H54 (cell line): Measurements from ENCODE around the gene MYLK.
A peak's percentile ranks its signal among the peaks of the same experiment; 100 is the strongest.

Experiments
- DNase-seq: peaks from one replicate; pipeline ENCODE4 v3.0.0; 2011; ENCODE audit warnings: low spot score, mixed read lengths; ENCODE audit not compliant: insufficient read length
- FAIRE-seq: peaks from 3 replicates; lab custom pipeline; 2011; peaks lifted over from hg19 to GRCh38; lab: Jason Lieb, UNC
- POLR2A ChIP-seq: IDR thresholded peaks from 2 replicates; pipeline ENCODE4 v1.6.1; 2011; ENCODE audit warnings: low read depth, mild to moderate bottlenecking, low read length

The MYLK gene

GRCh38 chr3:123773681-123774431 lies 110.3 kb downstream of the MYLK start:
- DNase-seq (no peak), FAIRE-seq (peak; percentile 98)
- no peak for TF ChIP-seq POLR2A

GRCh38 chr3:123769356-123769743 lies 114.8 kb downstream of the MYLK start:
- FAIRE-seq (peak; percentile 84), DNase-seq (no peak)
- TF ChIP-seq POLR2A = no peak

- no peak for FAIRE-seq
- TF ChIP-seq POLR2A = no peak
- no peak for DNase-seq
These were observed 115.4 kb downstream of the MYLK start for GRCh38 chr3:123768480-123769355.

GRCh38 chr3:123767564-123768292 lies 116.4 kb downstream of the MYLK start:
- TF ChIP-seq POLR2A = no peak
- DNase-seq (no peak), FAIRE-seq (no peak)

- TF ChIP-seq POLR2A = no peak
- FAIRE-seq = no peak
- no peak for DNase-seq
These were observed 117.1 kb downstream of the MYLK start for GRCh38 chr3:123767009-123767372.

- TF ChIP-seq POLR2A = no peak
- DNase-seq (no peak), FAIRE-seq (no peak)
These were observed 117.7 kb downstream of the MYLK start for GRCh38 chr3:123766193-123767008.

GRCh38 chr3:123765475-123766128 lies 118.5 kb downstream of the MYLK start:
- TF ChIP-seq POLR2A = no peak
- DNase-seq = no peak
- FAIRE-seq = no peak

GRCh38 chr3:123764647-123765046 lies 119.5 kb downstream of the MYLK start:
- no peak for FAIRE-seq

GRCh38 chr3:123762805-123763204 lies 121.3 kb downstream of the MYLK start:
- no peak for TF ChIP-seq POLR2A
- no peak for DNase-seq
- FAIRE-seq = no peak

More at GRCh38 chr3:123764647-123765046, 119.5 kb downstream of the MYLK start:
- TF ChIP-seq POLR2A = no peak
- DNase-seq = no peak

GRCh38 chr3:123760817-123761216 lies 123.3 kb downstream of the MYLK start:
- DNase-seq (no peak), FAIRE-seq (no peak)
- no peak for TF ChIP-seq POLR2A

GRCh38 chr3:123759871-123760270 lies 124.3 kb downstream of the MYLK start:
- TF ChIP-seq POLR2A = no peak
- DNase-seq (no peak), FAIRE-seq (no peak)

GRCh38 chr3:123759311-123759710 lies 124.8 kb downstream of the MYLK start:
- no peak for FAIRE-seq

More at GRCh38 chr3:123759311-123759710, 124.8 kb downstream of the MYLK start:
- no peak for TF ChIP-seq POLR2A
- no peak for DNase-seq
